CD4-positive, alpha-beta T cell (primary cell): Measurements from ENCODE around the gene ARHGEF6. TPM values are rescaled to one million over a fixed set of nuclear protein-coding genes. Genes with fewer than 3 reads are reported as not detected.

Experiments used
- ATAC-seq: fragments of 200-7000 bp; cut with Tn5 transposase; one replicate; pipeline ENCODE4 v1.10.0; 2022; ENCODE audit warnings: mild to moderate bottlenecking; ENCODE audit not compliant: poor library complexity
- CTCF ChIA-PET: fragments of 350-600 bp; sonication (Branson Sonifier 250); formaldehyde crosslinking; loops from one replicate; lab custom pipeline; 2021; ENCODE audit warnings: antibody characterized with exemption, inconsistent platforms; lab: Charles Lee
- POLR2A ChIA-PET: fragments of 350-600 bp; sonication (Branson Sonifier 250); formaldehyde crosslinking; loops from one replicate; lab custom pipeline; 2021; ENCODE audit warnings: antibody characterized with exemption, inconsistent platforms; lab: Charles Lee
- DNase-seq, 14 experiments: peaks; one replicate each; pipeline ENCODE4 v3.0.0-alpha.2; 2013 to 2020; ENCODE audit warnings: mixed read lengths in 2 of 14
- H3K27ac ChIP-seq, 2 donors: one replicate each; pipeline versions ENCODE4 v1.5.1 to v1.7.0; 2013; ENCODE audit warnings: low read length in 2 of 2, low read depth in 1 of 2, mild to moderate bottlenecking in 1 of 2
- H3K27me3 ChIP-seq, 2 experiments: 1 replicate in 1 of 2; 2 replicates in 1 of 2; pipeline versions ENCODE4 v1.6.1 to v1.7.0; 2013; ENCODE audit warnings: low read length in 2 of 2, control low read depth in 1 of 2, mild to moderate bottlenecking in 1 of 2, moderate library complexity in 1 of 2; ENCODE audit not compliant: insufficient read depth in 2 of 2, control insufficient read depth in 1 of 2
- H3K36me3 ChIP-seq: one replicate; pipeline ENCODE4 v1.6.1; 2013; ENCODE audit warnings: low read length, control low read depth; ENCODE audit not compliant: insufficient read depth
- H3K4me1 ChIP-seq: one replicate; pipeline ENCODE4 v1.6.1; 2013; ENCODE audit warnings: low read length, control low read depth; ENCODE audit not compliant: insufficient read depth
- H3K4me3 ChIP-seq: one replicate; pipeline ENCODE4 v1.5.1; 2013; ENCODE audit warnings: mild to moderate bottlenecking, low read length, moderate library complexity
- H3K9me3 ChIP-seq, 2 experiments: 1 replicate in 1 of 2; 2 replicates in 1 of 2; pipeline versions ENCODE4 v1.6.1 to v1.7.0; 2013; ENCODE audit warnings: low read length in 2 of 2, mild to moderate bottlenecking in 2 of 2, control low read depth in 1 of 2, moderate library complexity in 1 of 2; ENCODE audit not compliant: control insufficient read depth in 1 of 2, insufficient read depth in 1 of 2
- H3K27ac Mint-ChIP-seq: one replicate; pipeline ENCODE4 v1.8.0; 2020; ENCODE audit warnings: mixed read lengths
- H3K27me3 Mint-ChIP-seq: one replicate; pipeline ENCODE4 v1.8.0; 2021; ENCODE audit warnings: mixed read lengths
- H3K36me3 Mint-ChIP-seq: one replicate; pipeline ENCODE4 v1.8.0; 2021; ENCODE audit warnings: low read depth, mixed read lengths
- H3K4me1 Mint-ChIP-seq: one replicate; pipeline ENCODE4 v1.8.0; 2021; ENCODE audit warnings: low read depth, mixed read lengths
- H3K4me3 Mint-ChIP-seq: one replicate; pipeline ENCODE4 v1.8.0; 2020; ENCODE audit warnings: mild to moderate bottlenecking, mixed read lengths
- H3K9me3 Mint-ChIP-seq: one replicate; pipeline ENCODE4 v1.8.0; 2020; ENCODE audit warnings: mixed read lengths
- intact Hi-C, 2 experiments: fragments of 100-400 bp; cut with DNase I in 1 of 2; cut with micrococcal nuclease in 1 of 2; formaldehyde crosslinking; loops; one replicate each; pipeline versions ENCODE4 v1.15.1 to v1.9.0; 2023 to 2025; cut with DNase I, micrococcal nuclease
- total RNA-seq, 174 experiments: library from RNA in 2 of 174; stranded (reverse) in 2 of 174; gene quantifications; one replicate each; pipeline ENCODE4 v1.2.3 and lab custom pipeline; 2021 to 2026
- TF ChIP-seq, protein P1 (sequence below): fragments of 200-600 bp; IDR thresholded peaks from one replicate; pipeline ENCODE4 v1.8.0; 2022; ENCODE audit warnings: antibody characterized with exemption, mild to moderate bottlenecking

ARHGEF6 gene
- total RNA-seq, 2 experiments from 2014 or later = 43.3 to 45.3 TPM

DNA sequence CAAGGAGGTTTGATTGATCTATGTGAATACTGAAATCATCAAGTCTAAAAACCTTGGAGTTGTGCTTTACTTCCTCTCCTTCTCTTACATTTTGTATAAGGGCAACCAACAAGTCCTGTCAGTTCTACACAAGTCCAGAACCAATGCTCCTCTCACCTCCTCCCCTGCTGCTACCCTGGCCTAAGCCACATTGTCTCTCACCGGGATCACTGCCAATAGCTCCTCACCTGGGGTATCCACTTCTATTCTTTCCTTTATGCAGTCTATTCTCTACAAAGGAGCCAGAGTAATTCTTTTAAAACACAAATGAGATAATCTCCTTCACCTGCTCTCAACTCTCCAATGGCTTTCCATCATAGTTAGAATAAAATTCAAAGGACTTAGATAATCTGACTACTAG, 13.3 kb upstream of the ARHGEF6 start:
- Mint-ChIP-seq H3K27ac (no peak overlapping the region), H3K4me3 (no peak overlapping the region), H3K4me1 (peaks cover 9% of the 10 kb centered on the region), H3K36me3 (no peaks in the 10 kb centered on the region), H3K27me3 (no peaks in the 10 kb centered on the region), H3K9me3 (no peaks in the 10 kb centered on the region)
- ChIA-PET POLR2A (no interaction called here), CTCF (no interaction called here)
- no peaks in the 10 kb centered on the region for H3K9me3 ChIP-seq
- intact Hi-C loops = no loop called here
- TF ChIP-seq, protein P1, sequence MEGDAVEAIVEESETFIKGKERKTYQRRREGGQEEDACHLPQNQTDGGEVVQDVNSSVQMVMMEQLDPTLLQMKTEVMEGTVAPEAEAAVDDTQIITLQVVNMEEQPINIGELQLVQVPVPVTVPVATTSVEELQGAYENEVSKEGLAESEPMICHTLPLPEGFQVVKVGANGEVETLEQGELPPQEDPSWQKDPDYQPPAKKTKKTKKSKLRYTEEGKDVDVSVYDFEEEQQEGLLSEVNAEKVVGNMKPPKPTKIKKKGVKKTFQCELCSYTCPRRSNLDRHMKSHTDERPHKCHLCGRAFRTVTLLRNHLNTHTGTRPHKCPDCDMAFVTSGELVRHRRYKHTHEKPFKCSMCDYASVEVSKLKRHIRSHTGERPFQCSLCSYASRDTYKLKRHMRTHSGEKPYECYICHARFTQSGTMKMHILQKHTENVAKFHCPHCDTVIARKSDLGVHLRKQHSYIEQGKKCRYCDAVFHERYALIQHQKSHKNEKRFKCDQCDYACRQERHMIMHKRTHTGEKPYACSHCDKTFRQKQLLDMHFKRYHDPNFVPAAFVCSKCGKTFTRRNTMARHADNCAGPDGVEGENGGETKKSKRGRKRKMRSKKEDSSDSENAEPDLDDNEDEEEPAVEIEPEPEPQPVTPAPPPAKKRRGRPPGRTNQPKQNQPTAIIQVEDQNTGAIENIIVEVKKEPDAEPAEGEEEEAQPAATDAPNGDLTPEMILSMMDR = no peak
- ATAC-seq (no peak), DNase-seq (no peak)
- no peaks in the 10 kb centered on the region for H3K27me3 ChIP-seq
- H3K36me3 ChIP-seq = no peaks in the 10 kb centered on the region
- H3K27ac ChIP-seq = no peak overlapping the region
- H3K4me3 ChIP-seq = no peak overlapping the region
- H3K4me1 ChIP-seq = peaks cover 4% of the 10 kb centered on the region

DNA sequence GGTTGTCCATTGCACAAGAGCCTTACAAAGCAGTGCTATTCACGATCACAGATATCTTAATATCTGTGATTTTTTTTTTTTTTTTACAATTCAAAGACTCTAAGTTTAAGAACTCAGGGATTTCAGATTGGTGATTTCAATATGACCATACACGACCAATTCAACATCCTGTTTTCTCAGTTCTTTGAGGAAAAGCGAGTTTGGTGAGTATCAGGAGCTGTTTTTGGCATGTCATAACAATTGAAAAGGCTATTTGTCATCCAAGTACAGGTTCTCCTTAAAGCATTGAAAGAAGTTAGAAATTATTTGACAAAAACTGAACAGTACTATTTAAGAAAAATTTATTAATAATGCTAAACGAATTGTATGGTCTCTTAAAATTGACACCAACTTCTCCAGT, 9.1 kb upstream of the ARHGEF6 start:
- Mint-ChIP-seq H3K4me3 (no peak overlapping the region), H3K27me3 (no peaks in the 10 kb centered on the region), H3K27ac (no peak overlapping the region), H3K36me3 (no peaks in the 10 kb centered on the region), H3K4me1 (no peaks in the 10 kb centered on the region), H3K9me3 (no peaks in the 10 kb centered on the region)
- Histone ChIP-seq H3K27me3 (no peaks in the 10 kb centered on the region), H3K4me1 (no peaks in the 10 kb centered on the region), H3K4me3 (no peak overlapping the region), H3K9me3 (no peaks in the 10 kb centered on the region), H3K27ac (no peak overlapping the region), H3K36me3 (no peaks in the 10 kb centered on the region)
- TF ChIP-seq, protein P1 = no peak
- no peak for DNase-seq
- no peak for ATAC-seq
- POLR2A ChIA-PET = no interaction called here
- CTCF ChIA-PET = no interaction called here
- intact Hi-C loops = no loop called here

DNA sequence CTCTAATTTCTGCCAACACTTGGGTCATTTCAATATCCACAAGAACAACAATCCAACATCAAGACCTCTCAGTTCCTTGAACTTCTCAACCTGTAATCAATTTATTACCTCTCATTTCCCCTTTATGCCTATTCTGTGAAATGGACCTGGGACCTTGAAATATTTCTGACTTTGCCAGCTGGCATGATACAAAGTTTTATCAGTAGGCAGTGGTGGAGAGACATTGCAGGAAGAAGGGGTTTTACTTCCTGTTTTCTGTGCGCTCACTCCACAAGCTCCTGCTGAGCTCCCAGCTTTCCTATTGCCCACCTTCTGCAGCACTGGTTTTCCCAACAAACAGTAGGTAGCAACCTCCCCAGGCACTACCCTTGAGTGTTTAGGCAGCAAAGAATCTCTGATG, 3.5 kb upstream of the ARHGEF6 start:
- no peak for ATAC-seq
- intact Hi-C loops = loop anchor here in 1 of 2 experiments (5.0 kb wide), 1 partner anchor 37 kb away; no protein-coding TSS in a partner anchor
- Mint-ChIP-seq H3K36me3 (peaks cover 17% of the 10 kb centered on the region), H3K27ac (peak overlapping the region; percentile 30), H3K4me1 (peaks cover 49% of the 10 kb centered on the region), H3K4me3 (no peak overlapping the region), H3K27me3 (no peaks in the 10 kb centered on the region), H3K9me3 (no peaks in the 10 kb centered on the region)
- Histone ChIP-seq H3K36me3 (no peaks in the 10 kb centered on the region), H3K27ac (no peak overlapping the region), H3K27me3 (no peaks in the 10 kb centered on the region), H3K4me3 (no peak overlapping the region), H3K4me1 (peaks cover 21% of the 10 kb centered on the region), H3K9me3 (no peaks in the 10 kb centered on the region)
- DNase-seq = peak in 1 of 14 experiments; percentile 20
- ChIA-PET CTCF (no interaction called here), POLR2A (interaction anchor here (0.8 to 2.3 kb wide), 3 partner anchors 16 to 96 kb away, joined by 3 to 7 read pairs (median 4); partner anchors contain the start of gene RBMX)
- TF ChIP-seq, protein P1 = no peak
